Measurements from ENCODE around the gene TMSB10.
"Not testable (repeated sequence)": the region's sequence is repeated elsewhere in the genome, so short reads cannot be mapped to it uniquely, and the experiment has no call there.

Gene TMSB10

DNA sequence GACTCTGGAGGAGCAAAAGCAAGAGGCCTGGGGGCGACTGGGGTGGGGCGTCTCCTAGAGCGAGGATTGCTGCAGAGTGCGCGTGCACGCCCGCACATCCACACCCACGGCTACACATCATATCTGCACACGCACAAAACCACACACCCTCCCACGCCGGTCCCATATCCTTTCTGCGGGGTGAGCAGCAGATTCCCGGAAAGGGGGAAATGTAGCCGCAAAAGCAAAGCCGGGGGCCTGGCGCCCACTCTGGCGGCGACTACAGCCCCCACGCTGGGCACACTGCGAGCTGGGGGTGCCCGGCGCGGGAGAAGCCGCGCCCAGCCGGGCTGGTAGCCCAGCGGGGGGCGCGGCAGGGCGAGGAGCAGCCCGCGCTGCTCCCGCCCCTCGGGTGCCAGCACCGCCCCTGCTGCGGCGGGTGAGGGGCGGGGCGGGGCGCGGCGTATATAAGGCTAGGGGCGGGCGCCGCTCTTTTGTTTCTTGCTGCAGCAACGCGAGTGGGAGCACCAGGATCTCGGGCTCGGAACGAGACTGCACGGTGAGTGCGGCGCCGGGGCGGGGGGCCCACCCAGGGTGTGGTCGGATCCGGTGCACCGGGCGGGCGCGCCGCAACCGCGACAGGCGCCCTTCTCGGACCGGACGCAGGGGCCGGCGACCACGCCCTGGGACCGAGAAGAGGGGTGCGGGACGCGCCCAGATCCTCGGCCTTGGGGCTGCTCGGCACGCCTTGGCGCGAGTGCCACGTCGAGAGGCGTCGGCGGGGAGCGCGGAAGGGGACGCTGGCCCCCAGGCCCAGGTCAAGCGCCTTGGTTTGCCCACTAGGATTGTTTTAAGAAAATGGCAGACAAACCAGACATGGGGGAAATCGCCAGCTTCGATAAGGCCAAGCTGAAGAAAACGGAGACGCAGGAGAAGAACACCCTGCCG is at the start of gene TMSB10:
TMSB10 (plus strand) TSS at position 476 of the 927 bp plus-strand sequence.
- peak; percentile 46 for DNase-seq (ENCODE audit: low spot score)

DNA sequence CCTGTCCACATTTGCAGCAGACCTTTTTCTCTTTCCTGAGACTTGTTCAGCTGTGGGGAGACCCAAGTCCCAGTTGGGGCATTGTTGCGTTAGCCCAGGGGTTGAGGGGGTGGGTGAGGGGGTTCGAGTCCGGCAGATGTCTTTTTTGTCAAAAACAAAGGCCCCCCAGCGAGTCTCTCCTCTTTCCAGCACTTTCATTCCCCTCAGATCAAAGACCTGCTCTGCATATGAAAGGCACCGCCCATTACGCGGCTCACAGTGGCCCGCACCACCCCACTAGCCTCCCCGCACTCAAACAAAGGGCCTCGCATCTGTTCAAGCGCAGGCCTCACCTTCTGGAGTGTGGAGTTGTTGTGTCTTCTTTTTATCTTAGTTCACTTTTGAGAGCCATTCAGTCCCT is 49.7 kb upstream of the TMSB10 start:
- DNase-seq (ENCODE audit: low spot score): no peak

GRCh38 chr2:84856787-84857186 is 48.7 kb upstream of the TMSB10 start:
- no peak for DNase-seq (ENCODE audit: low spot score)

DNA sequence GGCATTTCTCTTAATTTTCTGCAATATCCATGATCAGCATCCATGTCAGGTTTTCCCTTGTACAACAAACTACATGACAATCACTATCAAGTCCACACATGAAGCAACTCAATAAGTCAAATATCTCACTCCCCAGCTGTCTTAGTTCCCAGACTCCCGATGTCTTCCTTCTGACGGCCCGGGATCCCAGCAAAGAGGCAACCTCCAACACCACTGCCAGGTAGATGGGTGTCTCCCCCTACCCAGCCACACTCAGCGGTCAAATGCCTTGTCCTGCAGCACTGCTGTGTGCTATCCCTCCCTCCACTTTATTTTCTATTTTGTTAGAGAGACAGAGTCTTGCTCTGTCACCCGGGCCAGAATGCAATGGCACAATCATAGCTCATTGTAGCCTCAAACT is 47.9 kb upstream of the TMSB10 start:
- DNase-seq (ENCODE audit: low spot score): no peak

GRCh38 chr2:84858123-84858522 is 47.3 kb upstream of the TMSB10 start:
- no peak for DNase-seq (ENCODE audit: low spot score)

GRCh38 chr2:84858937-84859336 is 46.5 kb upstream of the TMSB10 start:
- no peak for DNase-seq (ENCODE audit: low spot score)

DNA sequence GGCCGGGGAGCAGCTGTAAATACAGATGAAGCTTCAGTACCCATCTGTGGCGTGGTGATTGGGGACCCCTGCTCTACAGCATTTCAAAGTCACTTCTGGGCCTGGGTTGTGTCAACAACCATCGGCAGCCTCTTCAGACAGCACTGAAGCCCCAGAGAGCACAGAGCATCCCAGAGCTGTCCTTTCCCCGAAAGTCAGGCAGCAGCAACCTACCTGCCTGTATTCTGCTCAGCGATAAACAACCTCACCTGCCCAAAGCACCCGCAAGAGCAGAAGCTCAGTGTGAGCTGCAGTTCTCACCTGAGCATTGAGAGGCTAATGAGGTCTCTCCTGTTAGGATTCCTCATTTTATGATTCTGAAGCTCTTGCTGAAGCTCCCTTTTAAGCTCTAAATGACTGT is 43.9 kb upstream of the TMSB10 start:
- no peak for DNase-seq (ENCODE audit: low spot score)

DNA sequence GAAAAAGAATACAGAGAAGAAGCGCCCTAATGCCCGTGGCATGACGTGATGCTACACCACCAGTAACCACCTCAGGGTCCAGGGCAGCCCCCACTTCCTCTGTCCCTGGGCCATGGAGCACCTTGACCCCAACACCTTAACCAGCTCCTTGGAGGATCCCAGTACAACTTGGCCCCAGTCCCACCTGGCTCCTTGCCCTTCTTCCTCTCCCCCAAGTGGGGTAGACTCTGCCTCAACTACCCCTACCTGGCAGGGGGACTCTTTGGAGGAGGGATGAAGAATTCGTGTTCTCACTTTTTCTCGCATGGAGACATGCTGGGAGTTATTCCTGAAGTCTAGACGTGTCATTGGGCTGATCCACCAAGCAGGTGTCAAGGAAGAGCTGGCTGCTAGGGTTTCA is 43.5 kb upstream of the TMSB10 start:
- no peak for DNase-seq (ENCODE audit: low spot score)

DNA sequence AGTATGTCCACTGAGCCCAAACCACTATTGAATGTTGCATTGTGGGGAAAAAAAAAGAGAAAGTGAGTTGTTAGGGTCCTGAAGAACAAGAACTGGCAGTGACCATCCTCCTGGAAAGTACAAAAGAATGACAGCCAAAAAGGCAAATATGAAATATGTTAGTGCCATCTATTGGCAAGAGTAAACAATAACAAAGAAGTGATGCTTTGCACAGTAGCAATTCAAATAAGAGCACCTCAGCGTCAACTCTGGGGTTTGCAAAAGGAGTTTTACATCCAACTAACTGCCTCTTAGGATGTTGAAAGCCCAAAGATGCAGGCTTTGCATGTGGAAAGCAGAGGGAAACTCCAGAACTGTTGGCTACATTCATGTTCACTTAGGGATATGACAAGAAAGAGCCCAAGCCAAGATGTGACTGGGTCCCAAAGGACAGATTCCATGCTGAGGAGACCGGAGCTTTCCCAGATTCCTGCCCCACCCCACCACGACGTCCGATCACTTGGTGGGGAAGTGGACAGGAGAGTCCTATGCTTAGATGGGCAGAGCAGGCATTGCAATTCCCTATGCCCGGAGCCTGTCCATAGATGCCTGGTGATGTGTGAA is 40.2 kb upstream of the TMSB10 start:
- DNase-seq (ENCODE audit: low spot score): no peak

- DNase-seq (ENCODE audit: low spot score): no peak
Measured at GRCh38 chr2:84866122-84866521, 39.3 kb upstream of the TMSB10 start.

DNA sequence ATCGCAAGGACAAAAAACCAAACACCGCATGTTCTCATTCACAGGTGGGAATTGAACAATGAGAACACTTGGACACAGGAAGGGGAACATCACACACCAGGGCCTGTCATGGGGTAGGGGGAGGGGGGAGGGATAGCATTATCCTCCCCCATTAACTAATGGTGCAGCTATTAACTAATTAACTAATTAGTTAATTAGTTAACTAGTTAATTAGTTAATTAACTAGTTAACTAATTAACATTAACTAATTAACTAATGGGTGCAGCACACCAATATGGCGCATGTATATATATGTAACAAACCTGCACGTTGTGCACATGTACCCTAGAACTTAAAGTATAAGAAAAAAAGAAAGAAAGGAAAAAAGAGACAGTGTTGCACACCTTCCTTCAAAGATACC is 37.1 kb upstream of the TMSB10 start:
- not testable (repeated sequence) for DNase-seq (ENCODE audit: low spot score)

- no peak for DNase-seq (ENCODE audit: low spot score)
Measured at GRCh38 chr2:84870306-84870705, 35.1 kb upstream of the TMSB10 start.

DNA sequence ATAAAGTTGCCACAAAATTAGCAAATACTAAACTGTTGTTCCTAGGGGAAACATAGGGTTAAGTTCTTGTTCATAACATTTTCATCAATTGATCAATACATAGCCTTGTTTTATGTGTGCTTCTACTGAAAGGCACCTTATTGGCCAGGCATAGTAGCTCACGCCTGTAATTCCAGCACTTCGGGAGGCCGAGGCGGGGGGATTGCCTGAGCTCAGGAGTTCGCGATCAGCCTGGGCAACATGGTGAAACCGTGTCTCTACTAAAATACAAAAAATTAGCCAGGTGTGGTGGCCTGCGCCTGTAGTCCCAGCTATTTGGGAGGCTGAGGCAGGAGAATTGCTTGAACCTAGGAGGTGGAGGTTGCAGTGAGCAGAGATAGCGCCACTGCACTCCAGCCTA is 32.8 kb upstream of the TMSB10 start:
- DNase-seq (ENCODE audit: low spot score): not testable (repeated sequence)

- no peak for DNase-seq (ENCODE audit: low spot score)
Measured at GRCh38 chr2:84873350-84873749, 32.1 kb upstream of the TMSB10 start.

DNA sequence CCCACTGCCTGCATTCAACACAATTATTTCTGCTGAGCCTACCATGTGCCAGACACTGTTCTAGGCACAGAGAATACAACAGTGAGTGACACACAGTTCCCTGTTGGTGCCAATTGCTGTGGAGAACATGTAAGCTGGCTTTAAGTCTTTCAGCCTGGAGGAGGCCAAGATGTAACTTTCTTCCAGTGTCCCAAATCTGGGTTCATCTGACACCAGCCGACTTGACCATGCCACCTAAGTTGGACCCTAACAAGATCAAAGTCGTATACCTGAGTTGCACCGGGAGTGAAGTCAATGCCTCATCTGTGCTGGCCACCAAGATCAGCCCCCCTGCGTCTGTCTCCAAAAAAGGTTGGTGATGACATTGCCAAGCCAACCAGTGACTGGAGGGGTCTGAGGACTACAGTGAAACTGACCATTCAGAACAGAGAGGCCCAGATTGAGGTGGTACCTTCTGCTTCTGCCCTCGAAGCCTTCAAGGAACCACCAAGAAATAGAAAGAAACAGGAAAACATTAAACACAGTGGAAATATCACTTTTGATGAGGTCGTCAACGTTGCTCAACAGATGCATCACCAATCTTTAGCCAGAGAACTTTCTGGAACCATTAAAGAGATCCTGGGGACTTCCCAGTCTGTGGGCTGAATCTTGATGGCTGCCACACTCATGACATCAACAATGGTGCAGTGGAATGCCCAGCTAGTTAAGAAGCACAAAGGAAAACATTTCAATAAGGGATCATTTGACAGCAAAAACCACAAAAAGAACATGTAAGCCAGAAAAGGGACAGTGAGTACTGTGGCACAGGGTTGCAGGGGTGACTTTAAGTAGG is 30.9 kb upstream of the TMSB10 start:
- DNase-seq (ENCODE audit: low spot score): no peak

- DNase-seq (ENCODE audit: low spot score): no peak
Measured at GRCh38 chr2:84875213-84875560, 30.3 kb upstream of the TMSB10 start.

GRCh38 chr2:84875619-84876018 is 29.8 kb upstream of the TMSB10 start:
- DNase-seq (ENCODE audit: low spot score): not testable (repeated sequence)

GRCh38 chr2:84876369-84876768 is 29.1 kb upstream of the TMSB10 start:
- DNase-seq (ENCODE audit: low spot score): no peak

- no peak for DNase-seq (ENCODE audit: low spot score)
Measured at GRCh38 chr2:84878459-84878858, 27.0 kb upstream of the TMSB10 start.

GRCh38 chr2:84878896-84879583 is 26.4 kb upstream of the TMSB10 start:
- DNase-seq (ENCODE audit: low spot score): no peak

- no peak for DNase-seq (ENCODE audit: low spot score)
Measured at GRCh38 chr2:84879584-84880394, 25.7 kb upstream of the TMSB10 start.

GRCh38 chr2:84880395-84880644 is 25.1 kb upstream of the TMSB10 start:
- no peak for DNase-seq (ENCODE audit: low spot score)

Data from hematopoietic multipotent progenitor cell treated with erythropoietin and hydrocortisone succinate and interleukin-3 and kit ligand, for 15 days (in vitro differentiated cells).